Ovary (tissue), 3 donors: ENCODE data around the gene PASD1.

Source experiments
- EP300 ChIP-seq: sonication (generic); formaldehyde crosslinking; IDR thresholded peaks from one replicate; pipeline ENCODE4 v1.6.1; 2017; ENCODE audit warnings: antibody characterized with exemption
- POLR2A ChIP-seq: fragments of 450-650 bp; IDR thresholded peaks from one replicate; pipeline ENCODE4 v1.6.1; 2017; ENCODE audit warnings: antibody characterized with exemption, mild to moderate bottlenecking, moderate library complexity
- TF ChIP-seq, protein P1 (sequence below), 3 donors: fragments of 450-650 bp in 2 of 3; fragments of 200-600 bp in 1 of 3; IDR thresholded peaks; one replicate each; pipeline versions ENCODE4 v1.5.1 to v1.8.0; 2016 to 2022; ENCODE audit warnings: antibody characterized with exemption in 3 of 3, mild to moderate bottlenecking in 1 of 3
- donor health status: DM: no; HTN: no; CAD: no.

DNA sequence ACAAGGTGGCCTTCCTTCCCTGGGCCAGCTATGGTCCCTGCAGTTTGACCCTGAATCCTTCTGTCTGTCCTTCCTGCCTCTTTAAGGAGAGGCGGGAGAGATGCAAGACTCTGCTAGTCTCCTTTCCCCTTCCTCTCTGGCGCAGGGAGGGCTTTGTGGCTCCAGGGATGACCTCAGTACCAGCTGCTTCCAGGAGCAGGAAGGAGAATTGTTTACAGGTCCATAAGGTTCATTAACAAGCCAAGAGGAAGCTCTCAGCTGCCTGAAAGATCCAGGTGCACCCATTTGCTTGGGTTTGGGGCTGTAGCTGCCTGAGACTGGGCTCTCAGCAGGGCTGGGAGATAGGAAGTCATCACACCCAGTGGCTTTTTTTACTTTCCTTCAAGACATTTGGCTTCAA, 148.3 kb downstream of the PASD1 start:
- TF ChIP-seq, protein P1, sequence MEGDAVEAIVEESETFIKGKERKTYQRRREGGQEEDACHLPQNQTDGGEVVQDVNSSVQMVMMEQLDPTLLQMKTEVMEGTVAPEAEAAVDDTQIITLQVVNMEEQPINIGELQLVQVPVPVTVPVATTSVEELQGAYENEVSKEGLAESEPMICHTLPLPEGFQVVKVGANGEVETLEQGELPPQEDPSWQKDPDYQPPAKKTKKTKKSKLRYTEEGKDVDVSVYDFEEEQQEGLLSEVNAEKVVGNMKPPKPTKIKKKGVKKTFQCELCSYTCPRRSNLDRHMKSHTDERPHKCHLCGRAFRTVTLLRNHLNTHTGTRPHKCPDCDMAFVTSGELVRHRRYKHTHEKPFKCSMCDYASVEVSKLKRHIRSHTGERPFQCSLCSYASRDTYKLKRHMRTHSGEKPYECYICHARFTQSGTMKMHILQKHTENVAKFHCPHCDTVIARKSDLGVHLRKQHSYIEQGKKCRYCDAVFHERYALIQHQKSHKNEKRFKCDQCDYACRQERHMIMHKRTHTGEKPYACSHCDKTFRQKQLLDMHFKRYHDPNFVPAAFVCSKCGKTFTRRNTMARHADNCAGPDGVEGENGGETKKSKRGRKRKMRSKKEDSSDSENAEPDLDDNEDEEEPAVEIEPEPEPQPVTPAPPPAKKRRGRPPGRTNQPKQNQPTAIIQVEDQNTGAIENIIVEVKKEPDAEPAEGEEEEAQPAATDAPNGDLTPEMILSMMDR (IDR thresholded peaks at IDR 0.05), result no peak
- no peak for TF ChIP-seq POLR2A
- no peak for TF ChIP-seq EP300
